ENCODE results near the gene LTO1. TPM values are rescaled to one million over a fixed set of nuclear protein-coding genes. Genes with fewer than 3 reads are reported as not detected.

Gene LTO1
- total and polyA plus RNA-seq, 4 donors: 12.4 to 27.5 (median 19.4) TPM

- no peak for TF ChIP-seq CTCF (IDR thresholded peaks at IDR 0.05; ENCODE audit: control extremely low read depth, extremely low read depth)
- ATAC-seq (ENCODE audit: insufficient read depth, low FRiP score) (no peak), DNase-seq (no peak)
- H3K36me3 ChIP-seq (ENCODE audit: control insufficient read depth in 4 of 4, insufficient read depth in 4 of 4, low read length in 4 of 4): no peaks in the 10 kb centered on the region
- peaks cover 0 to 6% (median 0%) of the 10 kb centered on the region in 4 donors for H3K9me3 ChIP-seq (ENCODE audit: control insufficient read depth in 4 of 4, insufficient read depth in 3 of 4, low read length in 3 of 4)
- H3K27ac ChIP-seq (ENCODE audit: low read depth in 1 of 2, low read length in 1 of 2): no peak overlapping the region
- WGBS, 2 donors: 55 to 57% methylated on average over 8 of the region's 8 CpGs
- H3K4me1 ChIP-seq (ENCODE audit: control insufficient read depth in 5 of 5, insufficient read depth in 5 of 5, low read length in 5 of 5): peaks cover 0 to 2% (median 0%) of the 10 kb centered on the region in 5 donors
- no peak overlapping the region for H3K9ac ChIP-seq (ENCODE audit: insufficient read depth in 1 of 2, low read length in 2 of 2)
- peaks cover 0 to 3% (median 0%) of the 10 kb centered on the region in 3 donors for H3K27me3 ChIP-seq (ENCODE audit: control insufficient read depth in 3 of 3, insufficient read depth in 3 of 3, low read length in 2 of 3)
- no peak overlapping the region for H3K4me3 ChIP-seq
These were observed 10.2 kb upstream of the LTO1 start for GRCh38 chr11:69685348-69685747.

GRCh38 chr11:69684651-69685050, 9.5 kb upstream of the LTO1 start:
- Histone ChIP-seq H3K4me1 (ENCODE audit: control insufficient read depth in 5 of 5, insufficient read depth in 5 of 5, low read length in 5 of 5) (peaks cover 0 to 2% (median 0%) of the 10 kb centered on the region in 5 donors), H3K36me3 (ENCODE audit: control insufficient read depth in 4 of 4, insufficient read depth in 4 of 4, low read length in 4 of 4) (no peaks in the 10 kb centered on the region), H3K27me3 (ENCODE audit: control insufficient read depth in 3 of 3, insufficient read depth in 3 of 3, low read length in 2 of 3) (peaks cover 0 to 3% (median 0%) of the 10 kb centered on the region in 3 donors), H3K9ac (ENCODE audit: insufficient read depth in 1 of 2, low read length in 2 of 2) (no peak overlapping the region), H3K4me3 (no peak overlapping the region), H3K9me3 (ENCODE audit: control insufficient read depth in 4 of 4, insufficient read depth in 3 of 4, low read length in 3 of 4) (peaks cover 0 to 6% (median 0%) of the 10 kb centered on the region in 4 donors), H3K27ac (ENCODE audit: low read depth in 1 of 2, low read length in 1 of 2) (no peak overlapping the region)
- TF ChIP-seq CTCF (IDR thresholded peaks at IDR 0.05; ENCODE audit: control extremely low read depth, extremely low read depth): no peak
- DNase-seq (no peak), ATAC-seq (ENCODE audit: insufficient read depth, low FRiP score) (no peak)
- 65 to 70% methylated on average over 10 to 11 of the region's 11 CpGs for WGBS, 2 donors

GRCh38 chr11:69683764-69684333, 8.7 kb upstream of the LTO1 start:
- H3K4me1 ChIP-seq (ENCODE audit: control insufficient read depth in 5 of 5, insufficient read depth in 5 of 5, low read length in 5 of 5): peaks cover 0 to 2% (median 0%) of the 10 kb centered on the region in 5 donors
- ATAC-seq (ENCODE audit: insufficient read depth, low FRiP score): no peak
- H3K9me3 ChIP-seq (ENCODE audit: control insufficient read depth in 4 of 4, insufficient read depth in 3 of 4, low read length in 3 of 4): peaks cover 0 to 6% (median 0%) of the 10 kb centered on the region in 4 donors
- H3K36me3 ChIP-seq (ENCODE audit: control insufficient read depth in 4 of 4, insufficient read depth in 4 of 4, low read length in 4 of 4): no peaks in the 10 kb centered on the region
- no peak overlapping the region for H3K27ac ChIP-seq (ENCODE audit: low read depth in 1 of 2, low read length in 1 of 2)
- peaks cover 0 to 3% (median 0%) of the 10 kb centered on the region in 3 donors for H3K27me3 ChIP-seq (ENCODE audit: control insufficient read depth in 3 of 3, insufficient read depth in 3 of 3, low read length in 2 of 3)
- no peak for TF ChIP-seq CTCF (IDR thresholded peaks at IDR 0.05; ENCODE audit: control extremely low read depth, extremely low read depth)
- 59 to 70% methylated on average over 9 of the region's 9 CpGs for WGBS, 2 donors
- H3K9ac ChIP-seq (ENCODE audit: insufficient read depth in 1 of 2, low read length in 2 of 2): no peak overlapping the region
- no peak overlapping the region for H3K4me3 ChIP-seq
- no peak for DNase-seq
